K562 (cell line): ENCODE results near the gene PCAT6. TPM values are rescaled to one million over a fixed set of nuclear protein-coding genes. Genes with fewer than 3 reads are reported as not detected.

Experiments used
- ATF2 ChIP-seq: sonication (generic); formaldehyde crosslinking; IDR thresholded peaks from 2 replicates; pipeline ENCODE4 v1.8.1; 2022; ENCODE audit warnings: missing genetic modification reagents
- CHD4 ChIP-seq: fragments of 200-600 bp; sonication (generic); IDR thresholded peaks from 3 replicates; pipeline ENCODE4 v1.6.1; 2012; ENCODE audit warnings: low read depth, mild to moderate bottlenecking, mixed read lengths, low read length, inconsistent platforms; ENCODE audit not compliant: insufficient read depth, insufficient replicate concordance, poor library complexity, severe bottlenecking
- CXXC5 ChIP-seq: fragments of 250-450 bp; sonication (Bioruptor Pico); IDR thresholded peaks from 2 replicates; pipeline ENCODE4 v1.8.0; 2022; ENCODE audit warnings: inconsistent platforms, mild to moderate bottlenecking, moderate library complexity
- GTF2B ChIP-seq: IDR thresholded peaks from 2 replicates; pipeline ENCODE4 v1.6.1; 2011; ENCODE audit not compliant: insufficient read length; ENCODE audit errors: extremely low read depth
- HDAC8 ChIP-seq: fragments of 450-650 bp; IDR thresholded peaks from 2 replicates; pipeline ENCODE4 v1.6.1; 2016; ENCODE audit warnings: mild to moderate bottlenecking, missing genetic modification characterization, moderate library complexity, missing compliant biosample characterization
- KLF16 ChIP-seq: IDR thresholded peaks from 2 replicates; pipeline ENCODE4 v1.6.1; 2016; ENCODE audit warnings: antibody characterized with exemption
- MBD2 ChIP-seq: sonication (generic); IDR thresholded peaks from 2 replicates; pipeline ENCODE4 v1.6.1; 2016; ENCODE audit warnings: low read depth, borderline replicate concordance
- PRMT5 ChIP-seq: sonication (generic); formaldehyde crosslinking; IDR thresholded peaks from 2 replicates; pipeline ENCODE4 v1.5.0; 2020; ENCODE audit warnings: missing genetic modification reagents
- STAT5B ChIP-seq: fragments of 250-450 bp; sonication (Bioruptor Pico); IDR thresholded peaks from 2 replicates; pipeline ENCODE4 v1.8.0; 2021; ENCODE audit warnings: mild to moderate bottlenecking, inconsistent platforms
- TEAD1 ChIP-seq, 2 experiments: fragments of 450-650 bp in 1 of 2; sonication (generic) in 1 of 2; formaldehyde crosslinking; IDR thresholded peaks; 2 replicates each; pipeline versions ENCODE4 v1.4.0 to v1.8.0; 2020 to 2022; ENCODE audit warnings: mild to moderate bottlenecking in 2 of 2, missing genetic modification reagents in 1 of 2
- TFE3 ChIP-seq: fragments of 450-650 bp; formaldehyde crosslinking; IDR thresholded peaks from 2 replicates; pipeline ENCODE4 v1.4.0; 2020; ENCODE audit warnings: mild to moderate bottlenecking, mixed read lengths
- ZBTB17 ChIP-seq: fragments of 450-650 bp; formaldehyde crosslinking; IDR thresholded peaks from 2 replicates; pipeline ENCODE4 v1.4.0; 2020; ENCODE audit warnings: mild to moderate bottlenecking
- ZNF143 ChIP-seq: sonication (generic); formaldehyde crosslinking; IDR thresholded peaks from 2 replicates; pipeline ENCODE4 v1.9.0; 2022; ENCODE audit warnings: mild to moderate bottlenecking, missing genetic modification reagents
- ZNF174 ChIP-seq: fragments of 250-450 bp; sonication (Bioruptor Pico); IDR thresholded peaks from 2 replicates; pipeline ENCODE4 v1.4.0; 2020; ENCODE audit warnings: mild to moderate bottlenecking
- ZNF253 ChIP-seq: fragments of 250-450 bp; sonication (Bioruptor Pico); conservative IDR thresholded peaks from 2 replicates; pipeline ENCODE4 v1.6.1; 2021; ENCODE audit warnings: mild to moderate bottlenecking
- ZNF316 ChIP-seq: fragments of 450-650 bp; IDR thresholded peaks from 2 replicates; pipeline ENCODE4 v1.6.1; 2016
- polyA plus RNA-seq, 8 experiments: library from polyadenylated mRNA; depleted of rRNA in 4 of 8; stranded (reverse) in 5 of 8; unstranded in 3 of 8; fragments of >200 nt; fragmentation: Nextera tagmentation in 2 of 8; fragmentation: Illumina TruSeq in 1 of 8; extraction: Ambion mirVana in 2 of 8; extraction: Trizol in 1 of 8; gene quantifications; 2 replicates each; pipeline versions ENCODE4 v1.2.1 to v1.2.3, GENCODE V29; 2011 to 2014; ENCODE audit warnings: inconsistent platforms in 1 of 8, missing spikeins in 1 of 8
- total RNA-seq, 7 experiments: library from RNA; depleted of rRNA in 6 of 7; stranded (reverse); fragments of >200 nt in 6 of 7; fragmentation: Illumina TruSeq in 2 of 7; extraction: Trizol in 2 of 7; gene quantifications; 2 replicates each; pipeline versions ENCODE4 v1.2.1 to v1.2.3, GENCODE V29; 2011 to 2021; ENCODE audit warnings: low replicate concordance in 1 of 7
- TF ChIP-seq, protein P1 (sequence below): fragments of 450-650 bp; IDR thresholded peaks from 2 replicates; pipeline ENCODE4 v1.6.1; 2017; ENCODE audit warnings: mild to moderate bottlenecking, moderate library complexity
- TF ChIP-seq, protein P2 (sequence below), 3 experiments: fragments of 200-800 bp in 1 of 3; fragments of 250-450 bp in 1 of 3; fragments of 450-650 bp in 1 of 3; sonication (Bioruptor Pico) in 1 of 3; sonication (Bioruptor generic) in 1 of 3; formaldehyde crosslinking in 1 of 3; IDR thresholded peaks; 2 replicates each; pipeline versions ENCODE4 v1.6.1 to v1.8.0; 2016 to 2022; ENCODE audit warnings: mild to moderate bottlenecking in 2 of 3, missing genetic modification characterization in 2 of 3, missing compliant biosample characterization in 1 of 3, moderate library complexity in 1 of 3

PCAT6 gene
- total and polyA plus RNA-seq, 9 of the 15 experiments (the other 6 are each of a cell fraction or from before 2014, with no cell fraction given), result 0.25 to 2.4 (median 0.54) TPM; not detected in 1

- TF ChIP-seq, protein P1, sequence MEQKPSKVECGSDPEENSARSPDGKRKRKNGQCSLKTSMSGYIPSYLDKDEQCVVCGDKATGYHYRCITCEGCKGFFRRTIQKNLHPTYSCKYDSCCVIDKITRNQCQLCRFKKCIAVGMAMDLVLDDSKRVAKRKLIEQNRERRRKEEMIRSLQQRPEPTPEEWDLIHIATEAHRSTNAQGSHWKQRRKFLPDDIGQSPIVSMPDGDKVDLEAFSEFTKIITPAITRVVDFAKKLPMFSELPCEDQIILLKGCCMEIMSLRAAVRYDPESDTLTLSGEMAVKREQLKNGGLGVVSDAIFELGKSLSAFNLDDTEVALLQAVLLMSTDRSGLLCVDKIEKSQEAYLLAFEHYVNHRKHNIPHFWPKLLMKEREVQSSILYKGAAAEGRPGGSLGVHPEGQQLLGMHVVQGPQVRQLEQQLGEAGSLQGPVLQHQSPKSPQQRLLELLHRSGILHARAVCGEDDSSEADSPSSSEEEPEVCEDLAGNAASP, result no peak
- TF ChIP-seq KLF16, result no peak
- no peak; a peak in 2 of 4 replicates for TF ChIP-seq TEAD1 (CRISPR knock-in tag; IDR thresholded peaks at IDR 0.05)
- TF ChIP-seq GTF2B, result no peak
- no peak for TF ChIP-seq MBD2
- peak; percentile 92 for TF ChIP-seq HDAC8
- no peak for TF ChIP-seq STAT5B (CRISPR knock-in tag)
- no peak for TF ChIP-seq ZNF253 (CRISPR knock-in tag)
- TF ChIP-seq, protein P2, sequence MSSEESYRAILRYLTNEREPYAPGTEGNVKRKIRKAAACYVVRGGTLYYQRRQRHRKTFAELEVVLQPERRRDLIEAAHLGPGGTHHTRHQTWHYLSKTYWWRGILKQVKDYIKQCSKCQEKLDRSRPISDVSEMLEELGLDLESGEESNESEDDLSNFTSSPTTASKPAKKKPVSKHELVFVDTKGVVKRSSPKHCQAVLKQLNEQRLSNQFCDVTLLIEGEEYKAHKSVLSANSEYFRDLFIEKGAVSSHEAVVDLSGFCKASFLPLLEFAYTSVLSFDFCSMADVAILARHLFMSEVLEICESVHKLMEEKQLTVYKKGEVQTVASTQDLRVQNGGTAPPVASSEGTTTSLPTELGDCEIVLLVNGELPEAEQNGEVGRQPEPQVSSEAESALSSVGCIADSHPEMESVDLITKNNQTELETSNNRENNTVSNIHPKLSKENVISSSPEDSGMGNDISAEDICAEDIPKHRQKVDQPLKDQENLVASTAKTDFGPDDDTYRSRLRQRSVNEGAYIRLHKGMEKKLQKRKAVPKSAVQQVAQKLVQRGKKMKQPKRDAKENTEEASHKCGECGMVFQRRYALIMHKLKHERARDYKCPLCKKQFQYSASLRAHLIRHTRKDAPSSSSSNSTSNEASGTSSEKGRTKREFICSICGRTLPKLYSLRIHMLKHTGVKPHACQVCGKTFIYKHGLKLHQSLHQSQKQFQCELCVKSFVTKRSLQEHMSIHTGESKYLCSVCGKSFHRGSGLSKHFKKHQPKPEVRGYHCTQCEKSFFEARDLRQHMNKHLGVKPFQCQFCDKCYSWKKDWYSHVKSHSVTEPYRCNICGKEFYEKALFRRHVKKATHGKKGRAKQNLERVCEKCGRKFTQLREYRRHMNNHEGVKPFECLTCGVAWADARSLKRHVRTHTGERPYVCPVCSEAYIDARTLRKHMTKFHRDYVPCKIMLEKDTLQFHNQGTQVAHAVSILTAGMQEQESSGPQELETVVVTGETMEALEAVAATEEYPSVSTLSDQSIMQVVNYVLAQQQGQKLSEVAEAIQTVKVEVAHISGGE (CRISPR knock-in tag; IDR thresholded peaks at IDR 0.05), result peak in 1 of 3 experiments; percentile 84; a peak in 2 of 6 replicates
- TF ChIP-seq TFE3, result no peak; the same call in 1 of the 2 replicates
- TF ChIP-seq ZBTB17 (CRISPR knock-in tag), result peak; percentile 92
- no peak for TF ChIP-seq CHD4
- peak; percentile 58 for TF ChIP-seq CXXC5 (CRISPR knock-in tag)
- TF ChIP-seq PRMT5, result no peak
- TF ChIP-seq ZNF316, result no peak
- TF ChIP-seq ZNF143 (CRISPR knock-in tag), result no peak
- TF ChIP-seq ZNF174, result 0 out of 2 replicates have a peak, but pooled peaks have one; percentile 30
- TF ChIP-seq ATF2 (CRISPR knock-in tag), result no peak
Observed at GRCh38 chr1:202805886-202806844, 4.6 kb upstream of the PCAT6 start (continued).
